ENCODE measurements around the gene OSGIN1. TPM values are rescaled to one million over a fixed set of nuclear protein-coding genes. Genes with fewer than 3 reads are reported as not detected.

Gene OSGIN1
- total and polyA plus RNA-seq, 2 donors (not counting 1 experiment from before 2014, with no cell fraction given) = 0.85 to 1.8 TPM

DNA sequence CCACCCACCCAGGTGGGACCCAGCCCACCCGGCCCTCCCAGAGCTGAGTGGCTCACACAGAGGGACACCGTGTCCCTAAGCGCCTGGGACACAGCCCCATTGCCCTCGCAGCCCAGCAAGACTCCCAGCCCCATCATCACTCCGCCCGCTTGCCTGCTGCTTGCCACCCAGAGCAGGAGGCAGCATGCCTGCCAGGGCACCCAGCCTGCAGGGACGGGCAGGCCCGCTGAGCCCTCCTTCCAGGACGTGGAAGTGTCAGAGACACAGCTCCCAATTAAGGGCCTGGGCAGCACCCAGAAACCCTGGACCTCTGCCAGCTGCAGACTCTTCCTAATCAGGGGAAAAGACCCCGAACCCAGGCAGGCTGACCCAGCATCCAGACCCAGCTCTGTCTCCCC is 17.2 kb upstream of the OSGIN1 start:
- no peak overlapping the region for H3K27ac ChIP-seq (ENCODE audit: low read length in 2 of 2)
- H3K9ac ChIP-seq (ENCODE audit: low read length) = no peak overlapping the region
- peaks cover 5% of the 10 kb centered on the region for H3K27me3 Mint-ChIP-seq
- H3K9me3 Mint-ChIP-seq (ENCODE audit: insufficient read depth) = no peaks in the 10 kb centered on the region
- intact Hi-C loops (cut with micrococcal nuclease) = no loop called here
- ATAC-seq (ENCODE audit: low read depth) (no peak), DNase-seq (no peak)
- no peaks in the 10 kb centered on the region for H3K27me3 ChIP-seq (replicated peaks in 1 of 4; ENCODE audit: control extremely low read depth in 1 of 4, control insufficient read depth in 3 of 4, insufficient read depth in 4 of 4, low read length in 3 of 4)
- no peak overlapping the region for H3K4me3 ChIP-seq (ENCODE audit: control extremely low read depth in 1 of 5, extremely low read depth in 1 of 5, insufficient read depth in 1 of 5, low read depth in 2 of 5, low read length in 4 of 5)
- no peak overlapping the region for H2AFZ ChIP-seq (ENCODE audit: insufficient read depth, low read depth, low read length, poor library complexity, severe bottlenecking)
- no peak overlapping the region for H3K4me3 Mint-ChIP-seq
- no peaks in the 10 kb centered on the region for H3K79me2 ChIP-seq (ENCODE audit: control insufficient read depth, insufficient read depth, low read length)
- H3K9me3 ChIP-seq (ENCODE audit: control extremely low read depth in 1 of 3, control insufficient read depth in 2 of 3, insufficient read depth in 1 of 3, low read length in 2 of 3) = no peaks in the 10 kb centered on the region
- WGBS (ENCODE audit: insufficient coverage) = 91% methylated on average over 9 of the region's 10 CpGs
- peaks cover 4% of the 10 kb centered on the region for H3K4me1 Mint-ChIP-seq
- ChIA-PET CTCF (interaction anchor here (3.5 kb wide), 1 partner anchor 9 kb away, joined by 14 read pairs; no protein-coding TSS in a partner anchor), POLR2A (no interaction called here)
- H3K4me1 ChIP-seq (ENCODE audit: control insufficient read depth in 2 of 2, insufficient read depth in 2 of 2, low read length in 2 of 2) = no peaks in the 10 kb centered on the region
- H4K20me1 ChIP-seq (ENCODE audit: control insufficient read depth, insufficient read depth, low read length, poor library complexity, severe bottlenecking) = no peaks in the 10 kb centered on the region
- no peak overlapping the region for H3K4me2 ChIP-seq (replicated peaks; ENCODE audit: low read depth, low read length, poor library complexity, severe bottlenecking)
- H3K27ac Mint-ChIP-seq = no peak overlapping the region
- no peaks in the 10 kb centered on the region for H3K36me3 ChIP-seq (replicated peaks in 1 of 2; ENCODE audit: control extremely low read depth in 1 of 2, control insufficient read depth in 1 of 2, extremely low read depth in 1 of 2, insufficient read depth in 2 of 2, low read length in 1 of 2)
- TF ChIP-seq, protein P1, sequence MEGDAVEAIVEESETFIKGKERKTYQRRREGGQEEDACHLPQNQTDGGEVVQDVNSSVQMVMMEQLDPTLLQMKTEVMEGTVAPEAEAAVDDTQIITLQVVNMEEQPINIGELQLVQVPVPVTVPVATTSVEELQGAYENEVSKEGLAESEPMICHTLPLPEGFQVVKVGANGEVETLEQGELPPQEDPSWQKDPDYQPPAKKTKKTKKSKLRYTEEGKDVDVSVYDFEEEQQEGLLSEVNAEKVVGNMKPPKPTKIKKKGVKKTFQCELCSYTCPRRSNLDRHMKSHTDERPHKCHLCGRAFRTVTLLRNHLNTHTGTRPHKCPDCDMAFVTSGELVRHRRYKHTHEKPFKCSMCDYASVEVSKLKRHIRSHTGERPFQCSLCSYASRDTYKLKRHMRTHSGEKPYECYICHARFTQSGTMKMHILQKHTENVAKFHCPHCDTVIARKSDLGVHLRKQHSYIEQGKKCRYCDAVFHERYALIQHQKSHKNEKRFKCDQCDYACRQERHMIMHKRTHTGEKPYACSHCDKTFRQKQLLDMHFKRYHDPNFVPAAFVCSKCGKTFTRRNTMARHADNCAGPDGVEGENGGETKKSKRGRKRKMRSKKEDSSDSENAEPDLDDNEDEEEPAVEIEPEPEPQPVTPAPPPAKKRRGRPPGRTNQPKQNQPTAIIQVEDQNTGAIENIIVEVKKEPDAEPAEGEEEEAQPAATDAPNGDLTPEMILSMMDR (IDR thresholded peaks at IDR 0.05) = no peak
- no peak for TF ChIP-seq EZH2 (IDR thresholded peaks at IDR 0.05; ENCODE audit: borderline replicate concordance, insufficient read depth, low read depth, low read length, poor library complexity, severe bottlenecking)

DNA sequence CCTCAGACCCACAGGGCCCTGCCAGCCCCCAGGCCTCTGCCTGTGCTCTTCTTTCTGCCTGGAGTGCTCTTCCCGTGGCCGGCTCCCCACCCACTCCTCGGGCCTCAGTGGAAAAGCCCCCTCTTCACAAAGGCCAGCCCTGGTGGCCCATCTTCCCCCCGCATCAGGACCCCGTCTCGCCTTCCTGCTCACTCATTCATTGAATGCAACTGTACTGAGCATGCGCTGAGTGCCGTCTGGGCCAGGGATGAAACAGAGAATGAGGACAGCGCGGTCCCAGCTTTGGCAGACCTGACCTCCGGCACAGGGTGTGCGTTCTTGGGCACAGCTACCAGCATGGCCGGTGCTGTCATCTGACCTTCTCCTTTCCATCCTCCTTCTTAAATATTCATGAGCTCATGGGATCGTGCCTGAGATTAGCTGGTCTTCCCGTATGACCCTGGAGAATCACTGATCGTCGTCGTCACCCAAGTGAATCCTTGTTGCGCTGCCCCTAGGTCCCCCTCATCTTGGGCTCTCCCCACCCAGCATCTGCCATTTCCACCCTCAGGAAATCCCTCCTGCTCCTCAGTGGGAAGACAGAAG is 16.4 kb upstream of the OSGIN1 start:
- intact Hi-C loops (cut with micrococcal nuclease) = no loop called here
- no peak for ATAC-seq (ENCODE audit: low read depth)
- peaks cover 7% of the 10 kb centered on the region for H3K27me3 Mint-ChIP-seq

More for the DNA sequence above, 16.4 kb upstream of the OSGIN1 start:
- no peaks in the 10 kb centered on the region for H3K4me1 ChIP-seq (ENCODE audit: control insufficient read depth in 2 of 2, insufficient read depth in 2 of 2, low read length in 2 of 2)
- ChIA-PET CTCF (interaction anchor here (3.5 kb wide), 1 partner anchor 10 kb away, joined by 14 read pairs; no protein-coding TSS in a partner anchor), POLR2A (no interaction called here)
- no peak overlapping the region for H3K9ac ChIP-seq (ENCODE audit: low read length)
- H3K4me3 ChIP-seq (ENCODE audit: control extremely low read depth in 1 of 5, extremely low read depth in 1 of 5, insufficient read depth in 1 of 5, low read depth in 2 of 5, low read length in 4 of 5) = no peak overlapping the region
- no peaks in the 10 kb centered on the region for H3K9me3 Mint-ChIP-seq (ENCODE audit: insufficient read depth)
- H3K4me2 ChIP-seq (replicated peaks; ENCODE audit: low read depth, low read length, poor library complexity, severe bottlenecking) = no peak overlapping the region
- H3K36me3 ChIP-seq (replicated peaks in 1 of 2; ENCODE audit: control extremely low read depth in 1 of 2, control insufficient read depth in 1 of 2, extremely low read depth in 1 of 2, insufficient read depth in 2 of 2, low read length in 1 of 2) = no peaks in the 10 kb centered on the region
- H3K27ac ChIP-seq (ENCODE audit: low read length in 2 of 2) = no peak overlapping the region
- no peaks in the 10 kb centered on the region for H4K20me1 ChIP-seq (ENCODE audit: control insufficient read depth, insufficient read depth, low read length, poor library complexity, severe bottlenecking)
- H3K79me2 ChIP-seq (ENCODE audit: control insufficient read depth, insufficient read depth, low read length) = no peaks in the 10 kb centered on the region
- H3K4me3 Mint-ChIP-seq = no peak overlapping the region
- no peaks in the 10 kb centered on the region for H3K9me3 ChIP-seq (ENCODE audit: control extremely low read depth in 1 of 3, control insufficient read depth in 2 of 3, insufficient read depth in 1 of 3, low read length in 2 of 3)
- H2AFZ ChIP-seq (ENCODE audit: insufficient read depth, low read depth, low read length, poor library complexity, severe bottlenecking) = no peak overlapping the region
- 97% methylated on average over 19 of the region's 19 CpGs for WGBS (ENCODE audit: insufficient coverage)
- TF ChIP-seq, protein P1 (IDR thresholded peaks at IDR 0.05) = no peak
- TF ChIP-seq EZH2 (IDR thresholded peaks at IDR 0.05; ENCODE audit: borderline replicate concordance, insufficient read depth, low read depth, low read length, poor library complexity, severe bottlenecking) = no peak
- H3K4me1 Mint-ChIP-seq = peaks cover 4% of the 10 kb centered on the region
- DNase-seq = no peak
- no peak overlapping the region for H3K27ac Mint-ChIP-seq
- H3K27me3 ChIP-seq (replicated peaks in 1 of 4; ENCODE audit: control extremely low read depth in 1 of 4, control insufficient read depth in 3 of 4, insufficient read depth in 4 of 4, low read length in 3 of 4) = no peaks in the 10 kb centered on the region

Data from B cell (primary cell).